Measurements from ENCODE around the gene ITGB7. TPM values are rescaled to one million over a fixed set of nuclear protein-coding genes. Genes with fewer than 3 reads are reported as not detected.
A peak's percentile ranks its signal among the peaks of the same experiment; 100 is the strongest.

The ITGB7 gene
- total and polyA plus RNA-seq, 9 of the 15 experiments (the other 6 are each of a cell fraction or from before 2014, with no cell fraction given), result 0.06 to 2.0 (median 0.67) TPM

GRCh38 chr12:53244337-53244736 is 37.3 kb upstream of the ITGB7 start (continued):
- TF ChIP-seq, protein P1, sequence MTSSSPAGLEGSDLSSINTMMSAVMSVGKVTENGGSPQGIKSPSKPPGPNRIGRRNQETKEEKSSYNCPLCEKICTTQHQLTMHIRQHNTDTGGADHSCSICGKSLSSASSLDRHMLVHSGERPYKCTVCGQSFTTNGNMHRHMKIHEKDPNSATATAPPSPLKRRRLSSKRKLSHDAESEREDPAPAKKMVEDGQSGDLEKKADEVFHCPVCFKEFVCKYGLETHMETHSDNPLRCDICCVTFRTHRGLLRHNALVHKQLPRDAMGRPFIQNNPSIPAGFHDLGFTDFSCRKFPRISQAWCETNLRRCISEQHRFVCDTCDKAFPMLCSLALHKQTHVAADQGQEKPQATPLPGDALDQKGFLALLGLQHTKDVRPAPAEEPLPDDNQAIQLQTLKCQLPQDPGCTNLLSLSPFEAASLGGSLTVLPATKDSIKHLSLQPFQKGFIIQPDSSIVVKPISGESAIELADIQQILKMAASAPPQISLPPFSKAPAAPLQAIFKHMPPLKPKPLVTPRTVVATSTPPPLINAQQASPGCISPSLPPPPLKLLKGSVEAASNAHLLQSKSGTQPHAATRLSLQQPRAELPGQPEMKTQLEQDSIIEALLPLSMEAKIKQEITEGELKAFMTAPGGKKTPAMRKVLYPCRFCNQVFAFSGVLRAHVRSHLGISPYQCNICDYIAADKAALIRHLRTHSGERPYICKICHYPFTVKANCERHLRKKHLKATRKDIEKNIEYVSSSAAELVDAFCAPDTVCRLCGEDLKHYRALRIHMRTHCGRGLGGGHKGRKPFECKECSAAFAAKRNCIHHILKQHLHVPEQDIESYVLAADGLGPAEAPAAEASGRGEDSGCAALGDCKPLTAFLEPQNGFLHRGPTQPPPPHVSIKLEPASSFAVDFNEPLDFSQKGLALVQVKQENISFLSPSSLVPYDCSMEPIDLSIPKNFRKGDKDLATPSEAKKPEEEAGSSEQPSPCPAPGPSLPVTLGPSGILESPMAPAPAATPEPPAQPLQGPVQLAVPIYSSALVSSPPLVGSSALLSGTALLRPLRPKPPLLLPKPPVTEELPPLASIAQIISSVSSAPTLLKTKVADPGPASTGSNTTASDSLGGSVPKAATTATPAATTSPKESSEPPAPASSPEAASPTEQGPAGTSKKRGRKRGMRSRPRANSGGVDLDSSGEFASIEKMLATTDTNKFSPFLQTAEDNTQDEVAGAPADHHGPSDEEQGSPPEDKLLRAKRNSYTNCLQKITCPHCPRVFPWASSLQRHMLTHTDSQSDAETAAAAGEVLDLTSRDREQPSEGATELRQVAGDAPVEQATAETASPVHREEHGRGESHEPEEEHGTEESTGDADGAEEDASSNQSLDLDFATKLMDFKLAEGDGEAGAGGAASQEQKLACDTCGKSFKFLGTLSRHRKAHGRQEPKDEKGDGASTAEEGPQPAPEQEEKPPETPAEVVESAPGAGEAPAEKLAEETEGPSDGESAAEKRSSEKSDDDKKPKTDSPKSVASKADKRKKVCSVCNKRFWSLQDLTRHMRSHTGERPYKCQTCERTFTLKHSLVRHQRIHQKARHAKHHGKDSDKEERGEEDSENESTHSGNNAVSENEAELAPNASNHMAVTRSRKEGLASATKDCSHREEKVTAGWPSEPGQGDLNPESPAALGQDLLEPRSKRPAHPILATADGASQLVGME (CRISPR knock-in tag; IDR thresholded peaks at IDR 0.05), result no peak
- TF ChIP-seq SRSF7 (optimal IDR thresholded peaks at IDR 0.05; ENCODE audit: low read depth, low read length) (no peak), ZNF318 (IDR thresholded peaks at IDR 0.05; ENCODE audit: borderline replicate concordance in 1 of 2, low read depth in 1 of 2) (no peak), JUNB (CRISPR knock-in tag; conservative IDR thresholded peaks at IDR 0.05) (no peak), BCOR (IDR thresholded peaks at IDR 0.05) (no peak), SPI1 (IDR thresholded peaks at IDR 0.05; ENCODE audit: borderline replicate concordance, low read depth, low read length) (peak; percentile 15; the same call in 1 of the 2 replicates), HNRNPL (IDR thresholded peaks at IDR 0.05; ENCODE audit: low read depth, low read length) (no peak), FUS (optimal IDR thresholded peaks at IDR 0.05; ENCODE audit: low read depth, low read length) (no peak), CSDE1 (IDR thresholded peaks at IDR 0.05) (no peak), ZNF239 (CRISPR knock-in tag; IDR thresholded peaks at IDR 0.05) (no peak), MAFK (IDR thresholded peaks at IDR 0.05; ENCODE audit: low read length) (no peak), ZNF766 (CRISPR knock-in tag; conservative IDR thresholded peaks at IDR 0.05) (no peak), ZNF174 (CRISPR knock-in tag; IDR thresholded peaks at IDR 0.05) (no peak), ZNF707 (CRISPR knock-in tag; conservative IDR thresholded peaks at IDR 0.05) (no peak), ZNF583 (CRISPR knock-in tag; IDR thresholded peaks at IDR 0.05) (no peak), SMARCE1 (IDR thresholded peaks at IDR 0.05) (no peak; the same call in 1 of the 2 replicates), HCFC1 (IDR thresholded peaks at IDR 0.05; ENCODE audit: low read depth, low read length) (no peak), ZBED1 (IDR thresholded peaks at IDR 0.05) (no peak)
